DMS153 (cell line): Measurements from ENCODE around the gene HPGD.
A peak's percentile ranks its signal among the peaks of the same experiment; 100 is the strongest.

ENCODE experiments used
- DNase-seq: peaks from one replicate; lab custom pipeline; 2025; lab: John Stamatoyannopoulos, UW

Gene HPGD

DNA sequence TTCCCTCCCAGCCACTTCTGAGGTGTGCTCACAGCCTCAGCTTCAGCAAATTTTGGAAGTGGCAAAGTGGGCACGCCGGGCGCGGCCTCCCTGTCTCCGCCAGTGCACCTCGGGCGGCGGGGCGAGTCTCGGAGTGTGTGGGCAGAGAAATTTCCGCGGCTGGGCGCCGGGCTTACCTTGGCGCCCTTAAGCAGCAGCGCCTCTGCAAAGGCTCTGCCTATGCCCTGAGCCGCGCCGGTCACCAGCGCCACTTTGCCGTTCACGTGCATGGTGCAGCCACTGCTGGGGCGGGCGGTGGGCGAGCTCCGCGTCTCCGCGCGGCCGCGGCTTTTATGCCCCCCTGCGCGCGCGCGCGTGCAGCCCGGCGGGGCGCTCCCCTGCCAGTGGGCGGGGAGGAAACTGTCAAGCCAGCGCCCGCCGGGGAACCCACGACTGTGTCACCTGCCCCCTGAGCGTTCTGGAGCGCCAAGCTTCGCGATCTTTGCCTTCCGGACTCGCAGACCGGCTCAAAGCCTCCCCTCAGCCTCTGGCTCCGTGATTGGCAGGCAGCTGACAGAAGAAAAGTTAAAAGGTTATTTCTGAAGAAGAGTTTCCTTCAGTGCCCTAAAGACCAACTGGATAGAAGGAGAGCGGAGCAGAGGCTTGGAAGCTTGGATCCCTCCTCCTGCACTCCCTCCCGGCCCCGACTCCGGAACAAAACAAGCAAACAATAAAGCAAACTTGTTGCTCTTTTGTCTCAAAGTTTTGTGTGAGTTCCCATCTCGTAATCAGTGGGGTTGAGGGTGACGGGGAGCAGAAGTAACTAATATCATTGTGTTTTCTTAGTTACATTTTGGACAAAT, at the start of gene HPGD:
Gene HPGD (minus strand): TSS at position 306 of the 842 bp plus-strand sequence. CDS start 37 bp downstream, at position 269.
- DNase-seq, result peak; percentile 37

DNA sequence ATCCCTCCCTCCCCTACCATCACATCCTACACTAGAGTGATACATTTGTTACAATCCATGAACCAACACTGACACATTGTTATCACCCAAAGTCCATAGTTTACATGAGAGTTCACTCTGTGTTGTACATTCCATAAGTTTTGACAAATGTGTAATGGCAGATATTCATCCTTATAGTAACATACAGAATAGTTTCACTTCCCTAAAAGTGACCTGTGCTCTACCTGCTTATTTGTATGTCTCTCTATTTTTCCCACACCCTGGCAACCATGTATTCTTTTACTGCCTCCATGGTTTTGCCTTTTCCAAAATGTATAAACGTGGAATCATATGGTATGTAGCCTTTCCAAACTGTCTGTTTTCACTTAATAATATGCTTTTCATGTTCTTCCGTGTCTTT, 42.2 kb upstream of the HPGD start:
- DNase-seq, result no peak

DNA sequence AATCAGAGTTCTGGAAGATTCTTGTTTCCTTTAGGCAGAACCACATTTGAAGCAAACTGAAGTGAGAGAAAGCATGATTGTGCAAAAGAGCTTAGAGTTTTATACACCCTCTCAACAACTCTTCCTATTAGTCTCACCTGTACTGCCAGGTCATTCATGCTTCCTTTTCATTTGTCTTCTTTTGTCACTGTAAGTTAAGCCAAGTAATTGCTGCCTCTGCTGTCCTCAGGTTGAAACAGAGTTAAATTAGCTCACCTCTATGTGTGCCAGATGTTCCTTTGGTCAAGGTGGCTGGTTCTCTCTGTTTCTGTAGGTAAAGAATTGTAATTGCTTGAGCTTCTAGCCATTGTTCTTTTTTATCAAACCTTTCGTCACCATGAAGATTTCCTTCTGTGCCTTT, 41.1 kb upstream of the HPGD start:
- no peak for DNase-seq

DNA sequence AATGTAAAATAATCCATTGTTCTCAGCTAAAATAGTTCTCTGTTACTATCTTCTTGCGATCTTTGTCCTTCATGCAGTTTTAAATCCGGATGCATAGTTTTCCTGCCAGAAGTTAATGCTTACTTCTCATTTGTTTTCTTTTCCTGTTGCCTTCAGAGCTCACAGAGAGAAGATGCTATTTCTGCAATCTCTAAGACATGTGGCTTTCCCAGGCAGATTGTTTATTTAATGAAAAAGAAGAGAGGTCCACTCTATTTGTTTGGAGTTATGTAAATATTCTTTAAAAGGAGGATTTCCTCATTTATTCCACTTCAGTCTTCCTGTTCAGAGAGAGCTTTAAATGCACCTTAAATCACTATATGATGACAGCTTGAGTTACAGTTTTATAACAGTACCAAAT, 39.3 kb upstream of the HPGD start:
- peak; percentile 69 for DNase-seq

DNA sequence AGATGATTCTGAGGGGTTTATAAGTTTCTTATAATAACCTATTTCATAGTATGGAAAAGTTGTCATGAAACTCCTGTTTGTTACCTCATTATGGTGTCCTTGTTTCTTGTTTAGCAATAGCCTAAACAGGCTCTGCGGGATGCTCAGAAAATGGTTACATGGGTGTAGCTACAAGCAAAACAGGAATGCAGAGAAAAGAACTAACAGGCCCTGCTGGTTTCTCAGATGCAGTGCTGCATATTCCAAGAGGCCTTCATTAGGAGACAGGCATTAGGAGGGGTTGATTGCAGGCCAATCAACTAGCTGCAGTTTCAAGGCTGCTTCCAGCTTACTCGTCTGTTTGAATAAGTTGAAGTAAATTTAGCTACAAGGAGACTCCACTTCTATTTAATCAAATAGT, 37.6 kb upstream of the HPGD start:
- DNase-seq, result no peak

DNA sequence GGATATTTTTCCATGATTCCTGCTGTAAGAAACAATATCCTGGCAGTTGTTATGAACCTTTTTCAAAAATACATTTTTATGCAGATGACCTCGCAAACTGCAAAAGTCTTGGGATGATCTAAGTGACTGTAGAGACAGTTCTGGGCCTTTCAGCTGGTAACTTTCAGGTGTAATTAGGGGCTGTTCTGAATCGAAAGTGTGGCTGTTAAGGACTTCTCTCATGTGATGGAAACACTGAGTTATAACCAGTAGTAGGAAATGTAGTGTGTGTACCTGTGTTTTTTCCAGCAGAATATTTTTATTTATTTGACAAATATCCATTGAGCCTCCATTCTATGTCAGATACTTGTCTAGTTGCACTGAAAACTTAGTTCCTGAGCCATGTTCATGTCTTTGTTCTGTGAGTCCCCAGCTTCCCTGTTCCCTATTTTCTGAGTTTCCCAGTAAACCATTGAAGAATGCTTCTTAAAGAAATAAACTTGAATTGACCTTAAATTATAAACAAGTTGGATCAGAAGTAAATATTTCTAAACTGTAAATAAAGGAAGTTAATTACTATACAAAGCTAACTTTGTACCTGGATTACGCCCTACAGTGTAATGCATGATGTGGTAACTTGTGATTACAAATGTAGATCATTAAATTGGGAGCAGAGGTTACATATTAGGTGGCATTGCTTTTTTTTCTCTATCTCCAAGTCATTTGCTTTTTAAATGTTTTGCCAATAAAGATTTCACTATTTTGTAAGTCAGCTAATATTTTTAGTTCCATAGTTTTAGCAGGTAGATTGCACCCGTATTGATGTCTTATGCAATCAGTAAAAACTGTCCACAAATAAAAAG, 33.7 kb upstream of the HPGD start:
- DNase-seq, result no peak

DNA sequence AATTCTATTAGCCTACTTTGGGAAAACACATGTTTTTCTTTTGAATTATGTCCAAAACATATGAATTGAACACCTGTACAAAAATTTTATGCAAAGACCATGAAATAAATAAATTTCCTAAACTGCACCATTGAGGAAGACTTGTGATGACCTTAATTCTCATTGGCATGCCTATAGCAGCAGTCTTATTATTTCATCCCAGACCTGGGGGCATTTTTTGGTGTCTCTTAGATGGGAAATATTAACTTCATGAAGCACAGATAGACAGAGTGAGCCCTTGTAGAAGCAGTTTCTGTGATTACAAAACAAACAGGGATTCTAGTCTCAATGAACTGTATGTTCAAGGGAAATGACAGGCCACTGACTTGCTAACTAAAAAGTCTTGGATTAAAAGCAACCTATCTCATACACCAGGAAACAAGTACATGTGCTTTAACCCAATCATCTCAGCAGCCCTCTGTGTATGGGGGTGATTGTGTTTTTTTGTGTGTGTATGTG, 32.0 kb upstream of the HPGD start:
- no peak for DNase-seq

DNA sequence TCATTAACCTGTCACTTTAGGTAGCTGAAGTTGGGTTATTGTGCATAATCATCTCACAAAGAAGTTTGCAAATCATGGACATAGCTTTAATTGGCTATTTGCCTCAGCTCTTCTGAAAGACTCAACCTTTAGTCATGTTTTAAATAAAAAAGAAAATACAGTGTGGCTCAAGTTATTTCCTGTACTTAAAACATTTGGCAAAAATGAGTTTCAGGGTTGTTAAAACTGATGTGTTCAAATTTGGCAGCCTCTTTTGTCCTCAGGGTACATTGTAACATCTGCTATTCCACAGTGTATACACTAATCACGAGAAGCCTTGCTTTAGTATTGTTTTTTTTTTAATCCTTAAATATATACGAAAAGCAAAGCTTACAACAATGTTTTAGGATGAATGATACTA, 31.5 kb upstream of the HPGD start:
- DNase-seq, result no peak

DNA sequence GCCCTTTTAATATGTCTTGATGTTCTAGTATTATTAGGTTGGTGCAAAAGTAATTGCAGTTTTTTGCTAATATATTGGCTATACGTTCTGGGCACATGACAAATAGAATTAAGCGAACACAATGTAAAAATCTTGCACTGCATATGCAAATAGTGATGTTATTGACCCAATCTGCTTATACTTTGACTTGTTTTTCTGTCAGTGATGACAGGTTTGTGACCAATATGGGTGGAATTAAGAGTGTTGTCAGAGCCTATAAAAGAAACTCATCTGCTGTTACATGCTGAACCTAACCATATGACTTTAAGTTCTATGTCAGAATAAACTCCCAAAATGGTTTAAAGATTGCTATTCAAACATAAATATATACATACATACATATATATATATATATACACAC, 30.7 kb upstream of the HPGD start:
- no peak for DNase-seq

DNA sequence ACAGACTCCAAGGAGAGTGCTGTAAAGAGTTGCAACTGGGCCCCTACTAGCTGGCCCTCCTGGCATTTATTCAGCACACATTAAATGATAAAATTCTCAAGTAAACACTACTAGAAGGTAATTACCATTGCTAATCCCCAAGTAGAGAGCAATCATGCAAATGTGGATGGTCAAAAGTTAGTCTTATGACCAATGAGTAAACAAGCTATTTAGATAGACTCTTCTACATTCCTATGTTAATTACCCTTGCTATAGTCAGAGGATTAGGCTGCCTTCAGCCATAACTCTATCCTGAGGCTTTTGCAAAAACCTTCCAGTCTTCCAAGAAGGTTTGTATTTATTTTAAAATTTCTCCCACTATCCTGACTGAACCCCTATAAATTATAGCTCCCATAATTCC, 28.3 kb upstream of the HPGD start:
- DNase-seq, result no peak

DNA sequence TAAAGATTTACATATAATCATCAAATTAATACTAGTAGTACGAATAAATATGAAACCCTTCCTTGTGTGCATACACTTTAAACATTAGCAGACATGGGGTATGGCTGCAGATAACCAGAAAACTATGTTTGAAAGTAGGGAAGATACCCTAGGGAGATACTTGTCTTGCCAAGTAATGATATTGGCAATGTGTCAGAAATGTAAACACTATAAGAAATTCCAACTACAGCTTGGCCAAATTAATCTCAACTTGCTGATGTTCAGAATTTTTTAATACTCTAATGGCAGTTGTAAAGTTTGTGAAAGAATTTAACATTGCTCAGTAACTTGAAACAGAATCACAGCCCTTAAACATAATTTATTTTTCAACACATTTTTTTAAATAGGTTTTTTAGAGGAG, 27.4 kb upstream of the HPGD start:
- no peak for DNase-seq

DNA sequence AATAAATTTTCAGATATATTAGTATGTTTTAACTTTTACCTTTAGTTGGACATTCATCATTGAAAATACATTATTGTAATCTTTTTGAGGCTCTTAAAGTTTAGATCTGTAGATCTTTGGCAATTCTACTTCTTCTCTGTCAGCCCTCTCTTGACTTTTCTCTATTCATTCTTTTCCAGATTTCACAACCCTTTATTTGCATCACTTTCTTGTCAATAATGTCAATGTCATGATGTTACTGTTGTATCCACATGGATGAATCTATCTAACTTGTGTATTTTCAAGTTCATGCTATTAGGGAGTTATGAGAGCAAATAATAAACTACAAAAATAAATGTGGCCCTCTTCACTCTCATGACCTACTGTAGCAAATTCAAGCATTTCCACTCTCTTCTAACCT, 23.0 kb upstream of the HPGD start:
- no peak for DNase-seq

DNA sequence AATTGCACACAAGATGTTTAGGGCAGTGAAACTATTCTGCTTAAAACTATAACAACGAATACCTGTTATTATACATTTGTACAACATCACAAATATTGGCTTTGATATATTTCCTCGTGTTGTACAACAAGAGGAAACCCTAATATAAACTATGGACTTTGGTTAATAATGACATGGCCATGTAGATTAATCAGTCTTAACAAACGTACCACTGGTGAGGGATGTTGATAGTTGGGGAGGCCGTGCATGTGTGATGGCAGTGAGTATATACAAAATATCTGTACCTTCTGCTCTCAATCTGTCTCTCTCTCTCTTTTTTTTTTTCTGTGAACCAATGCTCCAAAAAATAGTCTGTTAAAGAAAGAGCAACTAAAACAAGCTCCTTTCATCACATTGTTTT, 22.2 kb upstream of the HPGD start:
- no peak for DNase-seq

DNA sequence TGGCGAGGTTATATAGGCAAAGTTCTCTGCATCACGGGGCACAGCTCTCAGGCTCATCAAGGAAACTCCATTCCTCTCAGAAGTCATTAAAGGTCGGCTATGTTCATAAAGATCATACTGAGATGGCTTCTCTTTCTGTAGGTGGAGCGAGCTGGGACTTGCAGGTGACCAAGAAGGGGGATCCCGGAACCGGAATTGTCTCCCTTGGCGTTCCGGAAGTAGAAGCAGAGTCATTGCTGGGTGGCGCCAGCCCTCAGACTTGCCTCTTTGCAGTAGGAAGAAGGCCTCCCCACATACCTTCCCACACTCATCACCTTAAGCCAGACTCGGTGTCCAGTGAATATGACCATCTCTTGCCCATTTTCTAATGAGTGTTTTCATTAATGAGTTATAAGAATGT, 17.9 kb upstream of the HPGD start:
- DNase-seq, result no peak

DNA sequence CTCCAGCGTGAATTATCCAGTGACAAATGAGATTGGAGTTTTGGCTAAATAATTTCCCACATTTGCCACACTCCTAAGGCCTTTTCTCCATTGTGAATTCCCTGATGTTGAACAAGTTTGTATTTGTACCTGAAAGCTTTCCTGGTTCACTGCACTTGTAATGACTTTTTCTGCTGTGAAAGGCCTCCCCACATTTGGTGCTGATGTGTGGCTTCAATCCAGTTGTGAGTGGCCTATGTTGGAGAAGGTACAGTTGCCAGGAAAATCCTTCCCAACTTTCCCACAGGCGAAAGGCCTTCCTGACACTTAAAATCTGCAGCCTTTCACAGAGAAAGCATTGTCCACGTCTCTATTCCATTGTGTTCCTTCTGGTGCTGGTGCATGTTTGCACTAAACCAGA, 17.3 kb upstream of the HPGD start:
- DNase-seq, result no peak

DNA sequence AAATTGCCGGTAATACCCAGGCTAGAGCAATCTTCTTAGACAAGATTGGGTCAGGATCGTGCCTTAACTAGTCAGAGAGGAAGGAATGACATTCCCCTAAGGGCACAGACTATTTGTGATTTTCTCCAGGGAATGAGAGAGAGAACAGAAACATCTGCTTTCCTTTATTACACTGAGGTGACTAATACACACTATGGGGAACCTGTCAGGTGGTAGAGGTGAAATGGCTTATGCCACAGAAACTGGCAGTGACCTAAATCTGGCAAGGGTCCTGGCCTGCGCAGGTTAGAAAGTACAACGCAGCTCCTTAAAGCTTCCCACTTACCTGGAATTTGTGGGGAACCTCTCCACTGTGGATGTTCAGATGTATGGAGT, 16.6 kb upstream of the HPGD start:
- DNase-seq, result no peak

DNA sequence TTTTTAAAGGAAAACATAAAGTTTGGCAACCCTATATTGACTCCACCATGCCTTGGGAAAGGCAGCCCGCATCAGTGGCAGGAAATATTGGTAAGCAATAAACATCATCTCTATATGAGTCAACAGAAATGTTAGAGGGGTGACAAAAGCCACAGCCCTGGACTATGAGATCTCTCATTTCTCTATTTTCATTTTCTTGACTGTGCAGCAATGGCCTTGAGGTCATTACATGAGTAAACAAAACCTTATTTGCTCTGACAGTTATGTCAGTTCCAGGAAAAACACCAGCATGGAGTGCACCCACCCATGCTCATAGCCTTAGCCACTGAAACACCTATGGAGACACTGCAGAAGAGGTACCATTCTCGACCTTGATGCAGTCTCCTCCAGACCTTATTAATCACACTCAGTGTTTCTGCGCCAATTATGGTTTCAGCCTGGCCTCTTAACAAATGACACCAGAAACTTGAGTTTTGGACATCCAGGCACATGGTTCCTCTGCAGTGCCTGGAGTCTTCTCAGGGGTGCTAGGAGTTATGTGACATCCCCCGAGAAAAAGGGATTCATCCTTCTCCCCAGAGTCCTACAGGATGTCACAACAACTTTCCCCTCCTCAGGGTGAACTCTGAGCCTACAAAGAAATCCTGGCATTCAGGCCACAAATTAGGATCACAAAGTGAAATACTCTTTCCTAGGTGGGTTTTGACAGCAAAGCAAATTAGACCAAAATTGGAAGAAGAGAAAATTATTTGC, 16.0 kb upstream of the HPGD start:
- no peak for DNase-seq

DNA sequence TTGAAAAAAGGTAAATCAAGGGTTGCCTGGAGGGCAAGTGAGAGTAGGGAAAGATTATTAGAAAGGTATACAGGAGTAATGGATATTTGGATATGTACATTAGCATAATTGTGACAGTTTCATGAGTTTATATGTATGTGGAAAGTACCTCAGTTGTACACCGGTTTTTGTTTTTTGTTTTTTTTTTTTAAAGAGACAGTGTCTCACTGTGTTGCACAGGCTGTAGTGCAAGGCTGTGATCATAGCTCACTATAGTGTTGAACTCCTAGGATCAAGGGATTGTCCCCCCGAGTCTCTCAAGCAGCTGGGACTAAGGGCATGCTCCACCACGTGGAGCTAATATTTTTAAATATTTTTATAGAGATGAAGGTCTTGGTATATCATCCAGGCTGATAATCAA, 15.3 kb upstream of the HPGD start:
- no peak for DNase-seq

DNA sequence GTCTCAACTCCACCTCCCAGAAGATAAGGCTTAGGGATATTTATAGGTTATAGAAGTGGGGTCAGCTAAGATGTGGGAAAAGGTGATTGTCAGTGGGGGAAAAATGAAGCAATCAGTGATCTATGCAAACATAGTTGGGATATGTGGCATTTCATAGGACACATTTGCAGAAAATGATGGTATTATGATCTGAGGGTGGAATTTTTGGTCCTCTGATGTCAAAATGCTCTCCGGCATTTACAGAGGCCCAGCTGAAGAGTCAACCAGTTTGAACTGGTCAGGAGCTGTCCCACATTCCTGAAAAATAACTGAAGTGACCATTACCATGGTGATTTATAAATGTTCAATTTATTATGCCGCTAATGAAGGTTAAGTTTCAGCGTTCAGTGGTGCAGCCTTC, 12.2 kb upstream of the HPGD start:
- no peak for DNase-seq

DNA sequence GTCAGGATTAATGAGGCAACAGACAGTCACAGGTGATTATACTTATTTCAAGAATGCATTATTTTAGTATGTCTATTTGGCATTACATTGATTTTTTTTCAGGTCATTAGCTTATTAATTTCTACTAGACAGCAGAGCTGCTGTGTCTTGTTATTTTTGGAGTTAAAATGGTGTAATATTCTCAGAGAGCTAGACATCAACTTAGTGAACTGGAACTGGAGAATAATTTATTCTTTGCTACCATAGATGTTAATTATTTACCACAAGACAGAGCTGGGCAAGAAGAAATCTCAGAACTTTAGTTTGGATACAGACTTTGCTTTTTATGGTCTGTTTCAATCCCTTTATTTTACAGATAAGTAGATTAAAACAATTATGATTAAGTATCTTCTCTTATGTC, 10.2 kb upstream of the HPGD start:
- DNase-seq, result no peak

DNA sequence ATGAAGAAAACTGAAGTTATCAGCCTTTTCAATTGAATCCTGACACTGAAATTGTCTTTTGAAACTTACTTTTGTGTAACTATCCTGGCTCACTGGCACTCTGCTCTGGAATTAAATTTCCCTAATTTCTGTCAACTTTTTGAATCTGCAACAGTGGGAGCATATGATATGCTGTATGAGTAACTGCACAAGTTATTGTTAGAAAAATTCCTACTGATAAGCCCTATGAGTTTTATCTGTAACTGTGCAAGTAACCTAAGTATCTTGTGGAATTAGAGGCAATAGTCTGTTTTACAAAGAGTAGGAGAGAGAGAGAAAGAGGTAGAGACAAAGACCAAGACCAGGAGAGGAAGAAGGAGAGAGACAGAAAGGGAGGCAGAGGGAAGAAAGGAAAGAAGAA, 9.2 kb upstream of the HPGD start:
- no peak for DNase-seq

DNA sequence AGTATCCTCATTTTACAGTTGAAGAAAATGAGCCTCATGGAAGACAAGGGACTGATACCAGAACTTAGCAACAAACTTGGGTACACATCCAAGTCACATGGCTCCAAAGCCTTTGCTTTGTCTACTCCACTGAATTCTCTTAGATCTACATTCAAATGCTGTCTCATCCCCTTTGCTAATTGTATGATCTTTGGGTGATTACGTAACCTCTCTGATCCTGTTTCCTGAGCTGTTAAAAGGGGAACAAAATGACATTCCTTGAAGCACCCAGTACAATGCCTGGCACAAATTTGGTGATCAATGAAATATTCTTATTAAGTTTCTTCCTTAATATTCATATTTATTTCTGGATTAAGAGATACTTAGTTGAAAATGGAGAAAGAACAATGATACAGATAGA, 5.9 kb upstream of the HPGD start:
- no peak for DNase-seq

DNA sequence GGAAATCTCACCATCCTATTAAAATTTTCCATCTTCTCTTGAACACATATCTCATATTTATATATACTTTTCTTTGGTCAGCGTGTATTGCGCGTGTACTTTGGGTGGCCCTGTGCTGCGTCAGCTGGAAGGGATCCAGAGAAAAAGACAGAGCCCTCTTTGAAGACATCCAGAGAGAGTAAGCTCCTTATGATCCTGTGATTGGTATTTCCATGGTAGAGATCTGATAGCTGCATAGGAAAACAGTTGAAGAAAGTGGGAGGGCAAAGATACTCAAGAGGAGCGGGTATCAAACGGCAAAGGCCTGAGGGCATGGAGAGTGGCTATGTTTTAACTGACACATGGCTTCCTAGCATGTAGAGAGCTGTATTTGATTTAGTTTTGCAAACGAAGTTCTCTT, 4.4 kb upstream of the HPGD start:
- DNase-seq, result no peak
